HCT116 (cell line): ENCODE measurements around the gene ATRIP. TPM values are rescaled to one million over a fixed set of nuclear protein-coding genes. Genes with fewer than 3 reads are reported as not detected.

Experiments used
- ATAC-seq: fragments of 200-7000 bp; cut with Tn5 transposase; 2 replicates; pipeline ENCODE4 v1.9.1; 2020; ENCODE audit warnings: mild to moderate bottlenecking, moderate library complexity
- BruUV-seq: library from RNA; stranded (reverse); fragments of 400-500 nt; replicated peaks from 2 replicates; lab custom pipeline; 2021; lab: Mats Ljungman, UMichigan
- CTCF ChIA-PET: fragments of 300-600 bp; sonication (Branson Sonifier 250); formaldehyde crosslinking; loops from one replicate; lab custom pipeline; 2021; ENCODE audit warnings: antibody characterized with exemption; lab: Charles Lee
- POLR2A ChIA-PET: fragments of 300-600, 350-600 bp; sonication (Branson Sonifier 250); formaldehyde crosslinking; loops from one replicate; lab custom pipeline; 2021; ENCODE audit warnings: antibody characterized with exemption; lab: Charles Lee
- RAD21 ChIA-PET, 2 experiments: fragments of 300-600 bp; sonication (Branson Sonifier 250); formaldehyde crosslinking; loops; one replicate each; lab custom pipeline; 2023; ENCODE audit warnings: low total read pairs in 2 of 2; ENCODE audit not compliant: uncharacterized antibody in 2 of 2, unreplicated experiment in 2 of 2, low non-redundant PET in 1 of 2; lab: Charles Lee
- DNase-seq: peaks from one replicate; pipeline ENCODE4 v3.0.0-alpha.2; 2010; ENCODE audit warnings: low read depth, low spot score
- H2AFZ ChIP-seq: fragments of 200-600 bp; shearing (Covaris generic), sonication (generic); 2 replicates; pipeline ENCODE4 v1.6.1; 2017; ENCODE audit warnings: low read depth, mixed run types, mixed read lengths, antibody characterized with exemption, low read length; ENCODE audit not compliant: poor library complexity, severe bottlenecking
- H3K27ac ChIP-seq: 2 replicates; pipeline ENCODE4 v1.5.1; 2012; ENCODE audit warnings: low read depth, low read length
- H3K27me3 ChIP-seq: fragments of 200-600 bp; sonication (generic); 2 replicates; pipeline ENCODE4 v1.6.1; 2016; ENCODE audit warnings: mixed run types, low read length, mixed read lengths; ENCODE audit not compliant: insufficient read depth
- H3K36me3 ChIP-seq, 2 experiments: fragments of 200-500 bp in 1 of 2; fragments of 200-600 bp in 1 of 2; sonication (Bioruptor generic) in 1 of 2; sonication (generic) in 1 of 2; 2 replicates each; pipeline versions ENCODE4 v1.5.1 to v1.6.1; 2014 to 2016; ENCODE audit warnings: low read length in 2 of 2, inconsistent platforms in 1 of 2, mixed read lengths in 1 of 2, mixed run types in 1 of 2; ENCODE audit not compliant: insufficient read depth in 2 of 2, control insufficient read depth in 1 of 2
- H3K4me1 ChIP-seq, 2 experiments: fragments of 200-600 bp in 1 of 2; sonication (generic) in 1 of 2; 2 replicates each; pipeline versions ENCODE4 v1.5.1 to v1.6.1; 2012 to 2017; ENCODE audit warnings: low read length in 2 of 2, inconsistent platforms in 1 of 2, mild to moderate bottlenecking in 1 of 2, mixed read lengths in 1 of 2, mixed run types in 1 of 2, moderate library complexity in 1 of 2; ENCODE audit not compliant: insufficient read depth in 2 of 2, control insufficient read depth in 1 of 2
- H3K4me2 ChIP-seq: fragments of 200-600 bp; sonication (generic); 2 replicates; pipeline ENCODE4 v1.6.1; 2017; ENCODE audit warnings: mixed run types, low read length, mixed read lengths
- H3K4me3 ChIP-seq, 2 experiments: fragments of 200-600 bp in 1 of 2; sonication (generic) in 1 of 2; replicated peaks in 1 of 2; 2 replicates each; pipeline ENCODE4 v1.5.1; 2011 to 2016; ENCODE audit warnings: low read length in 2 of 2, control low read depth in 1 of 2, low read depth in 1 of 2, mild to moderate bottlenecking in 1 of 2, mixed read lengths in 1 of 2, mixed run types in 1 of 2
- H3K79me2 ChIP-seq: fragments of 200-600 bp; sonication (generic); 2 replicates; pipeline ENCODE4 v1.6.1; 2017; ENCODE audit warnings: mild to moderate bottlenecking, mixed run types, low read length, moderate library complexity, mixed read lengths; ENCODE audit not compliant: insufficient read depth
- H3K9ac ChIP-seq: fragments of 200-600 bp; sonication (generic); 2 replicates; pipeline ENCODE4 v1.6.1; 2016; ENCODE audit warnings: low read length, mixed read lengths
- H3K9me2 ChIP-seq: fragments of 200-600 bp; sonication (generic), shearing (Covaris generic); 2 replicates; pipeline ENCODE4 v1.6.1; 2017; ENCODE audit warnings: mixed run types, mild to moderate bottlenecking, moderate library complexity; ENCODE audit not compliant: insufficient read depth
- H3K9me3 ChIP-seq, 2 experiments: fragments of 200-500 bp in 1 of 2; fragments of 200-600 bp in 1 of 2; sonication (Bioruptor generic) in 1 of 2; sonication (generic) in 1 of 2; 2 replicates each; pipeline ENCODE4 v1.6.1; 2014 to 2017; ENCODE audit warnings: low read length in 2 of 2, mixed read lengths in 2 of 2, inconsistent platforms in 1 of 2, low read depth in 1 of 2, mild to moderate bottlenecking in 1 of 2, mixed run types in 1 of 2, moderate library complexity in 1 of 2; ENCODE audit not compliant: control insufficient read depth in 1 of 2, insufficient read depth in 1 of 2
- H4K20me1 ChIP-seq: fragments of 200-600 bp; sonication (generic), shearing (Covaris generic); 2 replicates; pipeline ENCODE4 v1.6.1; 2017; ENCODE audit warnings: mixed run types, mild to moderate bottlenecking, moderate library complexity; ENCODE audit not compliant: insufficient read depth
- CEBPB ChIP-seq: IDR thresholded peaks from 2 replicates; pipeline ENCODE4 v1.6.1; 2012; ENCODE audit warnings: low read depth
- EGR1 ChIP-seq: IDR thresholded peaks from 2 replicates; pipeline ENCODE4 v1.6.1; 2012; ENCODE audit warnings: low read depth
- ELF1 ChIP-seq: IDR thresholded peaks from 2 replicates; pipeline ENCODE4 v1.6.1; 2012; ENCODE audit warnings: low read depth, borderline replicate concordance
- EZH2phosphoT487 ChIP-seq: fragments of 200-600 bp; IDR thresholded peaks from 2 replicates; pipeline ENCODE4 v1.6.1; 2018; ENCODE audit warnings: antibody characterized with exemption, borderline replicate concordance
- JUND ChIP-seq: IDR thresholded peaks from 2 replicates; pipeline ENCODE4 v1.6.1; 2012
- POLR2AphosphoS5 ChIP-seq: IDR thresholded peaks from 2 replicates; pipeline ENCODE4 v1.6.1; 2011; ENCODE audit warnings: mild to moderate bottlenecking, low read depth, low read length, moderate library complexity
- RAD21 ChIP-seq: IDR thresholded peaks from 2 replicates; pipeline ENCODE4 v1.6.1; 2012; ENCODE audit warnings: low read depth, mild to moderate bottlenecking
- YY1 ChIP-seq: IDR thresholded peaks from 2 replicates; pipeline ENCODE4 v1.6.1; 2011; ENCODE audit warnings: low read length, low read depth, moderate library complexity, mild to moderate bottlenecking; ENCODE audit not compliant: insufficient replicate concordance; ENCODE audit errors: extremely low read depth
- ZFX ChIP-seq: fragments of 450-650 bp; IDR thresholded peaks from 2 replicates; pipeline ENCODE4 v1.6.1; 2017
- intact Hi-C: fragments of 100-400 bp; cut with micrococcal nuclease; formaldehyde crosslinking; loops from 2 replicates; pipeline ENCODE4 v1.10.0; 2022
- total RNA-seq: library from RNA; stranded (reverse); gene quantifications from one replicate; pipeline ENCODE4 v1.2.1, GENCODE V29; 2021; ENCODE audit not compliant: unreplicated experiment
- TF ChIP-seq, protein P1 (sequence below), 3 experiments: fragments of 200-600 bp in 1 of 3; sonication (generic) in 1 of 3; IDR thresholded peaks in 2 of 3; conservative IDR thresholded peaks in 1 of 3; 2 replicates each; pipeline ENCODE4 v1.5.1; 2012 to 2017; ENCODE audit warnings: low read depth in 2 of 3, low read length in 2 of 3, antibody characterized with exemption in 1 of 3, borderline replicate concordance in 1 of 3, control low read depth in 1 of 3, mild to moderate bottlenecking in 1 of 3, mixed read lengths in 1 of 3, mixed run types in 1 of 3, moderate library complexity in 1 of 3; ENCODE audit not compliant: insufficient read depth in 1 of 3
- TF ChIP-seq, protein P2 (sequence below): IDR thresholded peaks from 2 replicates; pipeline ENCODE4 v1.6.1; 2011; ENCODE audit warnings: mild to moderate bottlenecking, low read length, moderate library complexity; ENCODE audit not compliant: insufficient replicate concordance; ENCODE audit errors: extremely low read depth
- TF ChIP-seq, protein P3 (sequence below): IDR thresholded peaks from 2 replicates; pipeline ENCODE4 v1.6.1; 2012
- TF ChIP-seq, protein P4 (sequence below): IDR thresholded peaks from 2 replicates; pipeline ENCODE4 v1.6.1; 2012; ENCODE audit warnings: low read depth

The ATRIP gene
- total RNA-seq, 1 experiment from 2014 or later: 15.6 TPM

DNA sequence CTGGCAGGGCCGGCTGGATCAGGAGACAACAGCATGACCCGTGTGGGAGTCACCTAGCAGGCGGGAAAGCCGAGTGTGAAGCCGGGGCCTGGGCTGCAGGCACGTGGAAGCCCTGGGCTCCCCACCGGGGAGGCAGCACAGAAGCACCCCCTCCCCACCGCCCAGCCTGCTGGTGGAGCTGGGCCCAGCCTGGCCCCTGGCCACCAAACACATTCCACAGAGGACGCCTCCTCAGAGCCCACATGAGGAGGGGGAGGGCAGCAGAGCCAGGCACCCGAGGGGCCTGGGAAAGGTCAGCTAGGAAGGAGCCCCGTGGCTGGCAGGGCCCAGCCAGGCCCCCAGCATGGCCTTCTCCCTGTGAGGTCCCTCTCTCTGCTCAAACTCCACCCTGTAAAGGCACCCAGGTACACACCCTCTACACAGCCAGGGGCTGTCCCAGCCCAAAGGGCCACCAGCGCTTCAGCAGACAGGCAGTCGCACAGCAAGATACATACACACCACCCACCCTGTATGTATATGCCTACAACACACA, 21.2 kb upstream of the ATRIP start (continued):
- TF ChIP-seq RAD21 (no peak), EZH2phosphoT487 (no peak)
- TF ChIP-seq, protein P1, sequence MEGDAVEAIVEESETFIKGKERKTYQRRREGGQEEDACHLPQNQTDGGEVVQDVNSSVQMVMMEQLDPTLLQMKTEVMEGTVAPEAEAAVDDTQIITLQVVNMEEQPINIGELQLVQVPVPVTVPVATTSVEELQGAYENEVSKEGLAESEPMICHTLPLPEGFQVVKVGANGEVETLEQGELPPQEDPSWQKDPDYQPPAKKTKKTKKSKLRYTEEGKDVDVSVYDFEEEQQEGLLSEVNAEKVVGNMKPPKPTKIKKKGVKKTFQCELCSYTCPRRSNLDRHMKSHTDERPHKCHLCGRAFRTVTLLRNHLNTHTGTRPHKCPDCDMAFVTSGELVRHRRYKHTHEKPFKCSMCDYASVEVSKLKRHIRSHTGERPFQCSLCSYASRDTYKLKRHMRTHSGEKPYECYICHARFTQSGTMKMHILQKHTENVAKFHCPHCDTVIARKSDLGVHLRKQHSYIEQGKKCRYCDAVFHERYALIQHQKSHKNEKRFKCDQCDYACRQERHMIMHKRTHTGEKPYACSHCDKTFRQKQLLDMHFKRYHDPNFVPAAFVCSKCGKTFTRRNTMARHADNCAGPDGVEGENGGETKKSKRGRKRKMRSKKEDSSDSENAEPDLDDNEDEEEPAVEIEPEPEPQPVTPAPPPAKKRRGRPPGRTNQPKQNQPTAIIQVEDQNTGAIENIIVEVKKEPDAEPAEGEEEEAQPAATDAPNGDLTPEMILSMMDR (IDR thresholded peaks at IDR 0.05 in 2 of 3, conservative IDR thresholded peaks at IDR 0.05 in 1 of 3; ENCODE audit: borderline replicate concordance in 1 of 3, insufficient read depth in 1 of 3, low read depth in 2 of 3, low read length in 2 of 3): no peak

DNA sequence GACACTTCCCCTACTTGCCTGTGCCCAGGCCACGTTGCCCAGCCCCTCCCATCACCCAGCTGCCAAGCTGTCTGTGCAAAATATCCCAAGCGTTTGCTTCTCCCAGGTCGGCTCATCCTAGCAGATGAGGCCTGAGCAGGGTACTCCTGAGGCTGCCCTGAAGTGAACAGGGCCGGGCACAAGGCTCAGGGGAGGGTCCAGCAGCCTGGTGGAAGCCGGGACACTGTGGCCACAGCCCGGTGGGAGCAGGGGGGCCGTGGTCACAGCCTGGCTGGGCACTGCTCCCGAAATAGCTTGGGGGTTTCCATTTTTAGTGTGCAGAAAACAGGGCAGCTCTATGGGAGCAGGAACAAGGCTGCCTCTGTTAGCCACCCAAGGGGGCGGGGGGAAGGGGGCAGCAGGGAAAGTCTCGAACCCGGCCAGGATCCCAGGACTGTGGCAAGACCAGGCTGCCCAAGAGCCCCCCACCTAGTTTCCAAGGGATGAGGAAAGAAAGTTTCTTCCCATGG, 20.1 kb upstream of the ATRIP start:
- Histone ChIP-seq H3K36me3 (no peaks in the 10 kb centered on the region), H3K79me2 (no peaks in the 10 kb centered on the region; the same call in 1 of the 2 replicates), H3K4me1 (peaks cover 14 to 29% of the 10 kb centered on the region in 2 experiments), H3K9me3 (no peaks in the 10 kb centered on the region), H3K27me3 (no peaks in the 10 kb centered on the region), H3K9ac (no peak overlapping the region), H3K4me2 (no peak overlapping the region), H3K4me3 (no peak overlapping the region), H3K27ac (no peak overlapping the region), H3K9me2 (no peaks in the 10 kb centered on the region), H2AFZ (no peak overlapping the region), H4K20me1 (no peaks in the 10 kb centered on the region)
- ATAC-seq: no peak
- ChIA-PET POLR2A (no interaction called here), CTCF (interaction anchor here (1.2 kb wide), 1 partner anchor 10 kb away, joined by 3 read pairs; no protein-coding TSS in a partner anchor), RAD21 (no interaction called here)
- no peak for DNase-seq
- intact Hi-C loops: no loop called here
- BruUV-seq: no TSS peak
- TF ChIP-seq, protein P1 (IDR thresholded peaks at IDR 0.05 in 2 of 3, conservative IDR thresholded peaks at IDR 0.05 in 1 of 3; ENCODE audit: borderline replicate concordance in 1 of 3, insufficient read depth in 1 of 3, low read depth in 2 of 3, low read length in 2 of 3): no peak
- no peak for TF ChIP-seq CEBPB
- no peak for TF ChIP-seq ZFX
- TF ChIP-seq, protein P2, sequence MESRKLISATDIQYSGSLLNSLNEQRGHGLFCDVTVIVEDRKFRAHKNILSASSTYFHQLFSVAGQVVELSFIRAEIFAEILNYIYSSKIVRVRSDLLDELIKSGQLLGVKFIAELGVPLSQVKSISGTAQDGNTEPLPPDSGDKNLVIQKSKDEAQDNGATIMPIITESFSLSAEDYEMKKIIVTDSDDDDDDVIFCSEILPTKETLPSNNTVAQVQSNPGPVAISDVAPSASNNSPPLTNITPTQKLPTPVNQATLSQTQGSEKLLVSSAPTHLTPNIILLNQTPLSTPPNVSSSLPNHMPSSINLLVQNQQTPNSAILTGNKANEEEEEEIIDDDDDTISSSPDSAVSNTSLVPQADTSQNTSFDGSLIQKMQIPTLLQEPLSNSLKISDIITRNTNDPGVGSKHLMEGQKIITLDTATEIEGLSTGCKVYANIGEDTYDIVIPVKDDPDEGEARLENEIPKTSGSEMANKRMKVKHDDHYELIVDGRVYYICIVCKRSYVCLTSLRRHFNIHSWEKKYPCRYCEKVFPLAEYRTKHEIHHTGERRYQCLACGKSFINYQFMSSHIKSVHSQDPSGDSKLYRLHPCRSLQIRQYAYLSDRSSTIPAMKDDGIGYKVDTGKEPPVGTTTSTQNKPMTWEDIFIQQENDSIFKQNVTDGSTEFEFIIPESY: no peak
- TF ChIP-seq, protein P3, sequence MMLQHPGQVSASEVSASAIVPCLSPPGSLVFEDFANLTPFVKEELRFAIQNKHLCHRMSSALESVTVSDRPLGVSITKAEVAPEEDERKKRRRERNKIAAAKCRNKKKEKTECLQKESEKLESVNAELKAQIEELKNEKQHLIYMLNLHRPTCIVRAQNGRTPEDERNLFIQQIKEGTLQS: no peak
- no peak for TF ChIP-seq YY1
- no peak for TF ChIP-seq ELF1
- TF ChIP-seq, protein P4, sequence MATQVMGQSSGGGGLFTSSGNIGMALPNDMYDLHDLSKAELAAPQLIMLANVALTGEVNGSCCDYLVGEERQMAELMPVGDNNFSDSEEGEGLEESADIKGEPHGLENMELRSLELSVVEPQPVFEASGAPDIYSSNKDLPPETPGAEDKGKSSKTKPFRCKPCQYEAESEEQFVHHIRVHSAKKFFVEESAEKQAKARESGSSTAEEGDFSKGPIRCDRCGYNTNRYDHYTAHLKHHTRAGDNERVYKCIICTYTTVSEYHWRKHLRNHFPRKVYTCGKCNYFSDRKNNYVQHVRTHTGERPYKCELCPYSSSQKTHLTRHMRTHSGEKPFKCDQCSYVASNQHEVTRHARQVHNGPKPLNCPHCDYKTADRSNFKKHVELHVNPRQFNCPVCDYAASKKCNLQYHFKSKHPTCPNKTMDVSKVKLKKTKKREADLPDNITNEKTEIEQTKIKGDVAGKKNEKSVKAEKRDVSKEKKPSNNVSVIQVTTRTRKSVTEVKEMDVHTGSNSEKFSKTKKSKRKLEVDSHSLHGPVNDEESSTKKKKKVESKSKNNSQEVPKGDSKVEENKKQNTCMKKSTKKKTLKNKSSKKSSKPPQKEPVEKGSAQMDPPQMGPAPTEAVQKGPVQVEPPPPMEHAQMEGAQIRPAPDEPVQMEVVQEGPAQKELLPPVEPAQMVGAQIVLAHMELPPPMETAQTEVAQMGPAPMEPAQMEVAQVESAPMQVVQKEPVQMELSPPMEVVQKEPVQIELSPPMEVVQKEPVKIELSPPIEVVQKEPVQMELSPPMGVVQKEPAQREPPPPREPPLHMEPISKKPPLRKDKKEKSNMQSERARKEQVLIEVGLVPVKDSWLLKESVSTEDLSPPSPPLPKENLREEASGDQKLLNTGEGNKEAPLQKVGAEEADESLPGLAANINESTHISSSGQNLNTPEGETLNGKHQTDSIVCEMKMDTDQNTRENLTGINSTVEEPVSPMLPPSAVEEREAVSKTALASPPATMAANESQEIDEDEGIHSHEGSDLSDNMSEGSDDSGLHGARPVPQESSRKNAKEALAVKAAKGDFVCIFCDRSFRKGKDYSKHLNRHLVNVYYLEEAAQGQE: no peak
- no peak for TF ChIP-seq EGR1
- TF ChIP-seq POLR2AphosphoS5: no peak
- TF ChIP-seq JUND: no peak
